Effector memory CD4-positive, alpha-beta T cell (primary cell): ENCODE measurements around the gene TSPEAR.
"Not testable (repeated sequence)": the region's sequence is repeated elsewhere in the genome, so short reads cannot be mapped to it uniquely, and the experiment has no call there.

Source experiments
- DNase-seq, 3 donors: peaks; one replicate each; pipeline ENCODE4 v3.0.0-alpha.2; 2020
- H3K27ac ChIP-seq: 2 replicates; pipeline ENCODE4 v1.7.0; 2013; ENCODE audit warnings: mild to moderate bottlenecking, low read length, moderate library complexity; ENCODE audit not compliant: insufficient read depth, poor library complexity, severe bottlenecking
- H3K27me3 ChIP-seq: replicated peaks from 2 replicates; pipeline ENCODE4 v1.7.0; 2013; ENCODE audit warnings: mild to moderate bottlenecking, low read length; ENCODE audit not compliant: insufficient read depth, control insufficient read depth, poor library complexity, severe bottlenecking
- H3K36me3 ChIP-seq: 2 replicates; pipeline ENCODE4 v1.7.0; 2013; ENCODE audit warnings: mild to moderate bottlenecking, low read length, moderate library complexity; ENCODE audit not compliant: control insufficient read depth, insufficient read depth
- H3K4me1 ChIP-seq: 2 replicates; pipeline ENCODE4 v1.7.0; 2013; ENCODE audit warnings: low read length, mild to moderate bottlenecking; ENCODE audit not compliant: control insufficient read depth, insufficient read depth, poor library complexity, severe bottlenecking
- H3K4me3 ChIP-seq: 2 replicates; pipeline ENCODE4 v1.7.0; 2013; ENCODE audit warnings: low read length, low read depth, mild to moderate bottlenecking; ENCODE audit not compliant: insufficient read depth, poor library complexity, severe bottlenecking
- H3K9me3 ChIP-seq: 2 replicates; pipeline ENCODE4 v1.7.0; 2013; ENCODE audit warnings: mild to moderate bottlenecking, low read length, moderate library complexity; ENCODE audit not compliant: control insufficient read depth

The TSPEAR gene

DNA sequence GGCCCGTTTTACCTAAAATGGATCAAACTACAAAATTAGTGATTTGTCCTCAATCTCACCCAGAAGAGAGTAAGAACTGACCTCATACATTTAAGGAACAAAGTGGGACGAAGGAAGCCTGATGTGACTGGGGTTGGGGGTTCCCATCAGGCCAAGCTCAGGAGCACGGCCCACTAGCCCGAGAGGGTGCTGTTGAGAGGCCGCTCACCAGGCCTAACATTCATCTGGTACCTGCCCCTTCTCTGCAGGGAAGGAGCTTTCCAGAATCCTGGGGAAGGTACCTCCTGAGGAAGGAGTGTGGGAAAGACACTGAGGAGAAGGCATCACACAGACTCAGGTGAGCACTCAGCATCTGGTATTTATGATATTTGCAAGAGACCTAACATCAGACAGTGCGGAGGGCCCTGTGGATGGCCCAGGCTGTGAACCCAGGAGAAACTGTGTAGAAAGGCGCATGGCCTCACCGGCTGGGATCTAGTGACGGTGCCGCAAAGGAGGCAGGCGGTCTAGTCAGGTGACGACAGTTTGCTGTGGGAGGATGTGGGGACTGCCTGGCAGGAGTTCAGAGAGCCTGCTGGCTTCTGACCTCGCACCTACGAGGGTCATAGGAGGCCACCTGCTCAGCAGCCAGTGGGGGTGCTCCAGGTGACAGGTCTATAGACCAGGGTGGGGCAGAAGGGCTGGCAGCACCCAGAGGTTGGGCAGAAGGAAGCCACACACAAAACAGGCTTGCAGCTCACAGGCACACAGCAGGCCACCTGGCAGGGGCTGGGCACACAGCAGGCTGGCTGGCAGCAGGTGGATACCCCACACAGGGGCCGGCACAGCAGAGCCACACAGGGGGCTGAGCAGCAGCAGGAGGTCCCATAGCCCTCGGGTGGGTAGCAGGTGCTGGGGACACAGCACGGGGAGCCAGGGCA is 57.5 kb downstream of the TSPEAR start:
- Histone ChIP-seq H3K36me3 (no peaks in the 10 kb centered on the region), H3K27me3 (no peaks in the 10 kb centered on the region), H3K4me1 (peaks cover 37% of the 10 kb centered on the region), H3K4me3 (no peak overlapping the region), H3K9me3 (no peaks in the 10 kb centered on the region), H3K27ac (peak overlapping the region; percentile 31)
- DNase-seq: peak; percentile 59 to 70 (median 62)

DNA sequence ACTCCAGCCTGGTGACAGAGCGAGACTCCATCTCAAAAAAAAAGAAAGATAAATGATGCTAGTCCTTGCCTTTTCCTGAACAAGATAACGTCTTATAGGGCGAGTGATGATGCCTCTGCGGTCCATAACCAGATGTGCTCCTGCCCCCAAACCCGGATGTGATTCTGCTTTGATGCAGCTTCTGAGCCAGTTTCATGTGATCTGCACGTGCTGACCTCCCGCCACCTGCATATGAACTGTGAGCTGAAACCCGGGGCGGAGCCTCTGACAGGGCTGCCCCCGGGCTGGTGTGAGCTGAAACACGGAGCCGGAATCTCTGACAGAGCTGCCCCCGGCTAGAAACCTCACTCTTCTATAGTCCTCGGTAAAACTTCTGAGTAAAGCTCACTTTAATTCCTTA is 58.2 kb downstream of the TSPEAR start:
- H3K9me3 ChIP-seq: no peaks in the 10 kb centered on the region
- DNase-seq: no peak

DNA sequence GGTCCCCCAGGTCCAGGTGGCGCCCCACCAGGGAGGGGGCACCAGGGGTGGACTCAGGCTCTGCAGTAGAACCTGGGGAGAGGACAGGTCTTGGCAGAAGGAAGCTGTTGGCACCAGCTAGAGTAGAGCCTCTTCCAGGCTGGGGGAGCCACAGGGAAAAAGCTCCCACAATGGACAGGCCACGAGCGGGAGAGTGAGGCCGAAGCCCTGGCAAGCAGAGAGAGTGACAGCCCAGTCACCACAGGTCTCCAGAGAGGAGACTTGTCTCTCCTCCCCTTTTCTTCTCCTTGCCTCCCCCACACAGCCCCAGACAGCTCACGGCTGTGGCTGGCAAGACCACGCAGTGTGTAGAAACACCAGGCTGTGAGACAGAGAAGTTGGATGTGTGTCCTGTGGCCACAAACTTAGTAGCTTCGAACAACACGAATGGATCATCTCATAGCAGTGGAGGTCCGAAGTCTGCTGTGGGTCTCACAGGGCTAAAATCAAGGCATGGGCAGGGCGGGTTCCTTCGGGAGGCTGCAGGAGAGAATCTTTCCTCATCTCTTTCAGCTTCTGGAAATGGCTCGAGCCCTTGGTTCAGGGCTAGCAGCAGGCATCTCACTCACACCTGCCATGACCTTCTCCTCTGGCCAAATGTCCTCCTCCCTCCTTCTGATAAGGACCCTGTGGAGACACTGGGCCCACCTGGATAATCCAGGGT is 60.2 kb downstream of the TSPEAR start:
- Histone ChIP-seq H3K9me3 (no peaks in the 10 kb centered on the region), H3K36me3 (no peaks in the 10 kb centered on the region), H3K4me1 (peaks cover 17% of the 10 kb centered on the region), H3K27ac (no peak overlapping the region), H3K27me3 (no peaks in the 10 kb centered on the region), H3K4me3 (no peak overlapping the region)
- DNase-seq: no peak

More for the DNA sequence above, 58.2 kb downstream of the TSPEAR start:
- Histone ChIP-seq H3K4me1 (peaks cover 30% of the 10 kb centered on the region), H3K27ac (no peak overlapping the region), H3K4me3 (no peak overlapping the region), H3K36me3 (no peaks in the 10 kb centered on the region), H3K27me3 (no peaks in the 10 kb centered on the region)

DNA sequence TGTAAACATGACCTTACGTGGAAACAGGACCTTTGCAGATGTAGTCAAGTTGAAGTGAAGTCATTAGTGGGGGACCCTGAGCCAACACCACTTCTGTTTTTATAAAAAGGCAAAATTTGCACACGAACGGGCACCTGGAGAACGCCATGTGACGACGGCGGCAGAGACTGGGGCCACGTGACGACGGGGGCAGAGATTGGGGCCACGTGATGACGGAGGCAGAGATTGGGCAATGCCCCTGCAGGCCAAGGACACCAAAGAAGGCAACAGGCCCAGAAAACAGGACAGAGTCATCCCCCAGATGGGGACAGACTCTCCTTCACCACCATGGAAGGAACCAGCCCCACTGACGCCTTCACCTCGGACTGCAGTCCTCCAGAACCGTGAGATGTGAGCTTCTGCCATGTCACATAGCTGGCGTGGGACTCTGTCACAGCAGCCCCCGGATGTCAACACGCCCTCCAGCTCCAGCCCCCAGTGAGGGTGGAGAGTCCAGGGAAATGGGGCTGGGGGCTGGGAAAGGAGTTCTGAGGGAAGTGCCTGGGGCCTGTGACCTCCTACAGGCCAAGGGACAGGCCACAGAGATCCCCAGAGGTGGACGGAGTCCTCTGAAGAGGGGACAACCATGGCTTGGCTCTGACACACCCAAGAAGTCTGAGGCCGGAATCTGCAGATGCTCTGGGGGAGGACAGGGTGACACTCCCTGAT is 61.0 kb downstream of the TSPEAR start:
- Histone ChIP-seq H3K4me3 (no peak overlapping the region), H3K9me3 (no peaks in the 10 kb centered on the region), H3K27me3 (no peaks in the 10 kb centered on the region), H3K4me1 (peaks cover 17% of the 10 kb centered on the region), H3K27ac (no peak overlapping the region), H3K36me3 (no peaks in the 10 kb centered on the region)
- no peak for DNase-seq

DNA sequence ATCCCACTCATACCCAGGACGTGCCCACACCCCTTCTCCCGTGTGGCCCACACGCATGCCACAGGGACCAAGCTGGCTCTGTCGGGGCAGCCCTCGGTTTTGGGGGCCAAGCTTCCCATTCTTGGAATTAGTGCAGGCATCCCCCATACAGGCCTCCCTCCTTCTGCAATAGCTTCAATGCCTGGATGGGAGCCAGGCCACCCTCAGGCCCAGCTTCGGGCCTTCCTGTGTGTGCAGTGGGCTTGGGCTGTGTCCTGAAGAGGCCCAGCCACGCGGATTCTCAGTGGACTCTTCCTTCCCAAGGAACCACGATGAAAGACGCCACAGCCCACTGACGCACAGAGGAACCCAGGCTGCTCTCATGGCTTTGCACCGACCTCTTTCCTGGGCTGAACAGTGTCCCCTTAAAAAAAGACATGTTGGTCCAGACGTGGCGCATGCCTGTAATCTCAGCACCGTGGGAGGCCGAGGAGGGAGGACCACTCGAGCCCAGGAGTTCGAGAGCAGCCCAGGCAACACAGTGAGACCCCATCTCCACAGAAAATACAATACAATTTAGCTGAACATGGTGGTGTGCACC is 61.8 kb downstream of the TSPEAR start:
- H3K27me3 ChIP-seq: no peaks in the 10 kb centered on the region
- no peak for DNase-seq
- H3K27ac ChIP-seq: no peak overlapping the region
- H3K9me3 ChIP-seq: no peaks in the 10 kb centered on the region
- peaks cover 12% of the 10 kb centered on the region for H3K4me1 ChIP-seq
- no peaks in the 10 kb centered on the region for H3K36me3 ChIP-seq
- no peak overlapping the region for H3K4me3 ChIP-seq

DNA sequence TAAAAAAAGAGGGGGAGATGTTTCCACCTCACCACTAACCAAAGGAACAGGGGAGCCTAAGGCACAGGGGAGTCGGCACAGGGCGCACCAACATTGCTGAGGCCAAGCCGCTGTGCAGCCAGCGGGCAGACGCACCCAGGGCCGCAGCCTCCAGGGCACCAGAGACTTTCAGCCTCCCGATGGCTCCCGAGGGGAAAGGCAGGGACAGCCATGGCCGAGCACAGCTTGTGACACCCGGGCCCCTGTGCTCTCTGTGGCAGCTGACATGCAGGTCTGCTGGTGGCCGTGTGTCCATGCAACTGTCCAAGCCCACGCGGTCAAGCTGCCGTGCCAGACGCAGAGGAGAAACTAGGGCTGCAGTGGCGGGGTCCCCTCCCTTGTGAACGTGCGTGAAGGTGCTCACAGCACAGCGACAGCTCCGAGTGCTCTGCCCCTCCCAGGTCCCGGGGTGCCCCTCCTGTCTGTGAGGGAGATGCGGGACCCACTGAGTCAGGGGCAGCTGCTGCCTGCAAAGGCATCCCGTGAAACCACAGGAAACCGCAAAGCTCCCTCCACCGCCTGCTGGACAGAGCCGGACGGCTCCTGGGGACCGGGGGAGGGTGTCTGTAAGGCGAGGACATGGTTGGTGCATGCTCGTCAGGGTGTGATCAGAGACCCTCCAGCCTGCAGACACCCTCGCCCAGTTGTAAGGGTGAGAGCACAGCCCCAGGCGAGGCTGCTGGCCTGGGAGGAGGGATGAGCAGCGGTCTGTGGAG is 62.6 kb downstream of the TSPEAR start:
- H3K9me3 ChIP-seq: no peaks in the 10 kb centered on the region
- H3K4me3 ChIP-seq: no peak overlapping the region
- H3K4me1 ChIP-seq: peaks cover 3% of the 10 kb centered on the region
- no peak for DNase-seq
- H3K27ac ChIP-seq: no peak overlapping the region
- no peaks in the 10 kb centered on the region for H3K36me3 ChIP-seq
- no peaks in the 10 kb centered on the region for H3K27me3 ChIP-seq

DNA sequence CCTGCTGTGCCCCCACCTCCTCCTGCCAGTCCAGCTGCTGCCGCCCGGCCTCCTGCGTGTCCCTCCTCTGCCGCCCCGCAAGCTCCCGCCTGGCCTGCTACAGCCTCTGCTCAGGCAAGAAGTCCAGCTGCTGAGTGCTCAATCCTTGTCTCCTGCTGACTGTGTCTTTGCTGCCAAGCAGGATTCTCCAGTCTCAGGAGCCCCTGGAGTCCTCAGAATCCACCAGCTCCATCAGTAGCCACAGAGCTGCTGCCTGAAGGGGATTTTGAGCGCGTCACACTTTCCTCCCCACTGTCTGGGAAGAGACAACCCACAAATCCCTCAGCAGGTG is 64.2 kb downstream of the TSPEAR start:
- Histone ChIP-seq H3K27me3 (no peaks in the 10 kb centered on the region), H3K36me3 (no peaks in the 10 kb centered on the region), H3K27ac (no peak overlapping the region), H3K9me3 (no peaks in the 10 kb centered on the region), H3K4me1 (no peaks in the 10 kb centered on the region), H3K4me3 (no peak overlapping the region)
- DNase-seq: no peak

DNA sequence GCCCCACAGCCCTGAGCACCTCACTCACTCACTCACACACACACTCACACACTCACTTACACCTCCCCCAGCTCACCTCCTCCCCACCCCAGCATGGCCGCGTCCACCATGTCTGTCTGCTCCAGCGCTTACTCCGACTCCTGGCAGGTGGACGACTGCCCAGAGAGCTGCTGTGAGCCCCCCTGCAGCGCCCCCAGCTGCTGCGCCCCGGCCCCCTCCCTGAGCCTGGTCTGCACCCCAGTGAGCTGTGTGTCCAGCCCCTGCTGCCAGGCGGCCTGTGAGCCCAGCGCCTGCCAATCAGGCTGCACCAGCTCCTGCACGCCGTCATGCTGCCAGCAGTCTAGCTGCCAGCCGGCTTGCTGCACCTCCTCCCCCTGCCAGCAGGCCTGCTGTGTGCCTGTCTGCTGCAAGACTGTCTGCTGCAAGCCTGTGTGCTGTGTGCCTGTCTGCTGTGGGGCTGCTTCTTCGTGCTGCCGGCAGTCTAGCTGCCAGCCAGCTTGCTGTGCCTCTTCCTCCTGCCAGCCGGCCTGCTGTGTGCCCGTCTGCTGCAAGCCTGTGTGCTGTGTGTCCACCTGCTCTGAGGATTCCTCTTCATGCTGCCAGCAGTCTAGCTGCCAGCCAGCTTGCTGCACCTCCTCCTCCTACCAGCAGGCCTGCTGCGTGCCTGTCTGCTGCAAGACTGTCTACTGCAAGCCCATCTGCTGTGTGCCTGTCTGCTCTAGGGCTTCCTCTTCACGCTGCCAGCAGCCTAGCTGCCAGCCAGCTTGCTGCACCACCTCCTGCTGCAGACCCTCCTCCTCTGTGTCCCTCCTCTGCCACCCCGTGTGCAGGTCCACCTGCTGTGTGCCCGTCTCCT is 64.8 kb downstream of the TSPEAR start, which contains the start of gene KRTAP10-11:
Gene KRTAP10-11 (plus strand): TSS at position 49 of the 856 bp plus-strand sequence. CDS start 45 bp downstream, at position 94.
- H3K27me3 ChIP-seq, H3K9me3 ChIP-seq, H3K4me3 ChIP-seq, DNase-seq, H3K36me3 ChIP-seq, H3K27ac ChIP-seq, H3K4me1 ChIP-seq: not testable (repeated sequence)

DNA sequence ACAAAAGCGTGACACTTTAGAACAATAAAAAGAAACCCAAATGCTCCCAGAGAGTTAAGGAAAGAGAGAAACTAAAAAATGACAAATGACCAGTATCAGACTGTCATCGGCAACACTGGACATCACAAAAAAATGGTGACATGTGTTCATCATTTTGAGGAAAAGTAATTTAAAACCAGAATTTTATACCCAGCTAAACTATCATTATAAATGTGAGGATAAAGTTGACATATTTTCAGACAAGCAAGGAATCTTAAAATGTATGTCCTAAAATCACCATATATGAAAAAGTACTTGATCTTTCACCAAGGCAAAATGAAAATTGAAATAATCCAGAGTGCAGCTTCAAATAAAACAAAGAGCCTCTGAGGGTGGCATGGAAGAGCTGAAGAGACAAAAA is 66.5 kb downstream of the TSPEAR start:
- no peaks in the 10 kb centered on the region for H3K4me1 ChIP-seq
- no peaks in the 10 kb centered on the region for H3K9me3 ChIP-seq
- no peak overlapping the region for H3K27ac ChIP-seq
- no peak for DNase-seq
- H3K4me3 ChIP-seq: no peak overlapping the region
- no peaks in the 10 kb centered on the region for H3K27me3 ChIP-seq
- no peaks in the 10 kb centered on the region for H3K36me3 ChIP-seq
